Endothelial cell of hepatic sinusoid (primary cell): ENCODE measurements around the gene ALKBH7.

ENCODE experiments used
- in situ Hi-C: cut with HindIII; loops from 2 replicates; pipeline ENCODE4 v1.10.0; 2017; ENCODE audit warnings: low sequenced_read_pairs

ALKBH7 gene

GRCh38 chr19:6362351-6362801, 10.2 kb upstream of the ALKBH7 start:
- in situ Hi-C loops, result no loop called here

- in situ Hi-C loops, result no loop called here
Measured at GRCh38 chr19:6364353-6364752, 8.2 kb upstream of the ALKBH7 start.

- in situ Hi-C loops, result no loop called here
Measured at GRCh38 chr19:6373096-6373812, 660 bp downstream of the ALKBH7 start.

- in situ Hi-C loops, result no loop called here
Measured at GRCh38 chr19:6373813-6374108, 1.2 kb downstream of the ALKBH7 start.

GRCh38 chr19:6374161-6374709, 1.6 kb downstream of the ALKBH7 start:
- in situ Hi-C loops, result no loop called here

GRCh38 chr19:6374711-6375410, 2.3 kb downstream of the ALKBH7 start:
- in situ Hi-C loops, result no loop called here

- in situ Hi-C loops, result no loop called here
Measured at GRCh38 chr19:6375411-6376010, 2.9 kb downstream of the ALKBH7 start, which contains the start of gene PSPN. Gene PSPN (minus strand): TSS chr19:6375933. CDS start chr19:6375849, 84 bp downstream.

GRCh38 chr19:6376512-6377190, 4.1 kb downstream of the ALKBH7 start:
- in situ Hi-C loops, result no loop called here

GRCh38 chr19:6378041-6378440, 5.4 kb downstream of the ALKBH7 start:
- in situ Hi-C loops, result no loop called here

- in situ Hi-C loops, result no loop called here
Measured at GRCh38 chr19:6378486-6378885, 5.9 kb downstream of the ALKBH7 start.

GRCh38 chr19:6379744-6380143, 7.2 kb downstream of the ALKBH7 start:
- in situ Hi-C loops, result no loop called here

GRCh38 chr19:6381030-6381750, 8.6 kb downstream of the ALKBH7 start:
- in situ Hi-C loops, result no loop called here

GRCh38 chr19:6383188-6383587, 10.6 kb downstream of the ALKBH7 start:
- in situ Hi-C loops, result no loop called here

GRCh38 chr19:6384381-6384780, 11.8 kb downstream of the ALKBH7 start:
- in situ Hi-C loops, result no loop called here

GRCh38 chr19:6387372-6387771, 14.8 kb downstream of the ALKBH7 start:
- in situ Hi-C loops, result no loop called here

- in situ Hi-C loops, result no loop called here
Measured at GRCh38 chr19:6392221-6393073, 19.9 kb downstream of the ALKBH7 start.

- in situ Hi-C loops, result no loop called here
Measured at GRCh38 chr19:6393074-6393982, 20.7 kb downstream of the ALKBH7 start, which contains the start of gene GTF2F1. Gene GTF2F1 (minus strand): TSS chr19:6393164. CDS start chr19:6392995, 169 bp downstream.

GRCh38 chr19:6393983-6394412, 21.4 kb downstream of the ALKBH7 start:
- in situ Hi-C loops, result no loop called here
